GM10266 (cell line): ENCODE data around the gene KLHL22.

Experiments used
- DNase-seq: peaks from one replicate; pipeline ENCODE4 v3.0.0; 2012; ENCODE audit errors: extremely low spot score
- CTCF ChIP-seq: IDR thresholded peaks from 2 replicates; pipeline ENCODE4 v1.5.1; 2012; ENCODE audit warnings: mild to moderate bottlenecking, low read depth; ENCODE audit not compliant: control insufficient read depth, insufficient read depth; ENCODE audit errors: missing control alignments

KLHL22 gene

GRCh38 chr22:20522134-20523004 is 26.8 kb upstream of the KLHL22 start:
- no peak for DNase-seq
- no peak for TF ChIP-seq CTCF

- DNase-seq, result no peak
- no peak for TF ChIP-seq CTCF
Measured at GRCh38 chr22:20520093-20520511, 24.5 kb upstream of the KLHL22 start.

- DNase-seq, result no peak
Measured at GRCh38 chr22:20519558-20519957, 24.0 kb upstream of the KLHL22 start.

GRCh38 chr22:20517841-20518592 is 22.4 kb upstream of the KLHL22 start:
- no peak for TF ChIP-seq CTCF
- no peak for DNase-seq

More at GRCh38 chr22:20519558-20519957, 24.0 kb upstream of the KLHL22 start:
- TF ChIP-seq CTCF, result no peak

- no peak for TF ChIP-seq CTCF
- no peak for DNase-seq
Measured at GRCh38 chr22:20517422-20517821, 21.8 kb upstream of the KLHL22 start.

GRCh38 chr22:20516399-20516798 is 20.8 kb upstream of the KLHL22 start:
- no peak for TF ChIP-seq CTCF
- no peak for DNase-seq
